Ovary (tissue), 9 donors: ENCODE measurements around the gene SACM1L. TPM values are rescaled to one million over a fixed set of nuclear protein-coding genes. Genes with fewer than 3 reads are reported as not detected.

Source experiments
- DNase-seq, 5 donors: peaks; one replicate each; pipeline ENCODE4 v3.0.0-alpha.2; 2019 to 2020
- H3K27ac ChIP-seq, 2 donors: fragments of 200-600 bp; one replicate each; pipeline versions ENCODE4 v1.5.1 to v1.8.0; 2019 to 2022
- H3K27me3 ChIP-seq: fragments of 200-600 bp; one replicate; pipeline ENCODE4 v1.8.0; 2022
- H3K36me3 ChIP-seq: fragments of 200-600 bp; sonication (generic); one replicate; pipeline ENCODE4 v1.5.1; 2019
- H3K4me1 ChIP-seq: one replicate; pipeline ENCODE4 v1.8.1; 2013; ENCODE audit warnings: mild to moderate bottlenecking, moderate library complexity; ENCODE audit not compliant: insufficient read depth
- H3K4me3 ChIP-seq: fragments of 200-600 bp; sonication (generic); one replicate; pipeline ENCODE4 v1.5.1; 2017
- H3K9me3 ChIP-seq, 2 donors: fragments of 200-600 bp in 1 of 2; sonication (generic) in 1 of 2; one replicate each; pipeline versions ENCODE4 v1.5.1 to v1.8.1; 2013 to 2019; ENCODE audit warnings: mild to moderate bottlenecking in 1 of 2, moderate library complexity in 1 of 2
- CTCF ChIP-seq, 3 donors: fragments of 450-650 bp in 2 of 3; fragments of 200-600 bp in 1 of 3; IDR thresholded peaks; one replicate each; pipeline versions ENCODE4 v1.5.1 to v1.8.0; 2016 to 2022; ENCODE audit warnings: antibody characterized with exemption in 3 of 3, mild to moderate bottlenecking in 1 of 3
- EP300 ChIP-seq: sonication (generic); formaldehyde crosslinking; IDR thresholded peaks from one replicate; pipeline ENCODE4 v1.6.1; 2017; ENCODE audit warnings: antibody characterized with exemption
- POLR2A ChIP-seq: fragments of 450-650 bp; IDR thresholded peaks from one replicate; pipeline ENCODE4 v1.6.1; 2017; ENCODE audit warnings: antibody characterized with exemption, mild to moderate bottlenecking, moderate library complexity
- WGBS, 3 donors: extraction: QIAGEN DNeasy Blood & Tissue Kit in 1 of 3; methylation state at CpG; one replicate each; pipeline versions ENCODE4 v1.1.5 to v1.1.7; 2013 to 2017; 5-methylcytosine and 5-hydroxymethylcytosine counted together
- intact Hi-C, 4 donors: fragments of 100-400 bp; cut with DNase I; formaldehyde crosslinking; loops; one replicate each; pipeline versions ENCODE4 v1.11.0 to v1.15.1; 2022 to 2023
- polyA plus RNA-seq, 2 donors: library from polyadenylated mRNA; stranded (reverse); fragments of 200-250 nt in 1 of 2; fragments of 350-450 nt in 1 of 2; fragmentation: Illumina TruSeq in 1 of 2; extraction: RNeasy Lipid Tissue Mini Kit (QIAGEN cat#74804) in 1 of 2; gene quantifications; one replicate each; pipeline ENCODE4 v1.2.3, GENCODE V29; 2013 to 2014
- total RNA-seq, 7 donors: library from RNA; depleted of rRNA in 2 of 7; stranded (reverse); fragments of >200 nt in 2 of 7; fragmentation: NEBNext Ultra II Directional in 3 of 7; extraction: Animal tissue kit (Norgen Biotek cat#: 25700) in 3 of 7; gene quantifications; one replicate each; pipeline versions ENCODE4 v1.1.0 to v1.2.4, GENCODE V29; 2016 to 2023
- donor health status: DM: no; HTN: no; CAD: no; lungs with moderate emphysema.
- donor health status: DM: no; HTN: no; CAD: no.
- donor health status: Bipolar disorder and iron deficiency.
- donor health status: DM: yes; HTN: yes; CAD: no.
- donor health status: DM: no; HTN: no; CAD: no.
- donor health status: DM: yes; HTN: yes; CAD: no.

Gene SACM1L
- total and polyA plus RNA-seq, 9 donors, result 19.0 to 47.3 (median 32.1) TPM

GRCh38 chr3:45711931-45712330, 22.7 kb downstream of the SACM1L start:
- Histone ChIP-seq H3K27me3 (no peaks in the 10 kb centered on the region), H3K4me1 (no peaks in the 10 kb centered on the region), H3K9me3 (no peaks in the 10 kb centered on the region), H3K4me3 (no peak overlapping the region), H3K36me3 (no peaks in the 10 kb centered on the region), H3K27ac (no peak overlapping the region)
- no peak for DNase-seq
- TF ChIP-seq CTCF (IDR thresholded peaks at IDR 0.05) (no peak), POLR2A (no peak)
- WGBS, 3 donors, result 83 to 93% (median 92%) methylated on average over 4 of the region's 4 CpGs
- intact Hi-C loops, result no loop called here

GRCh38 chr3:45712434-45713110, 23.4 kb downstream of the SACM1L start:
- DNase-seq, result no peak
- no peak overlapping the region for H3K4me3 ChIP-seq
- no peaks in the 10 kb centered on the region for H3K36me3 ChIP-seq
- no peak for TF ChIP-seq POLR2A
- no peak for TF ChIP-seq EP300
- no peak for TF ChIP-seq CTCF (IDR thresholded peaks at IDR 0.05)
- H3K27ac ChIP-seq, result no peak overlapping the region
- WGBS, 3 donors, result 94 to 95% (median 95%) methylated on average over 7 of the region's 7 CpGs
- intact Hi-C loops, result no loop called here
- H3K9me3 ChIP-seq, result no peaks in the 10 kb centered on the region
- no peaks in the 10 kb centered on the region for H3K27me3 ChIP-seq
- no peaks in the 10 kb centered on the region for H3K4me1 ChIP-seq

GRCh38 chr3:45715945-45716344, 26.7 kb downstream of the SACM1L start:
- TF ChIP-seq POLR2A, result no peak
- TF ChIP-seq EP300, result no peak
- no peak for TF ChIP-seq CTCF (IDR thresholded peaks at IDR 0.05)
- no peaks in the 10 kb centered on the region for H3K36me3 ChIP-seq
- intact Hi-C loops, result no loop called here
- H3K4me3 ChIP-seq, result no peak overlapping the region
- DNase-seq, result no peak
- no peaks in the 10 kb centered on the region for H3K27me3 ChIP-seq
- no peaks in the 10 kb centered on the region for H3K4me1 ChIP-seq
- no peaks in the 10 kb centered on the region for H3K9me3 ChIP-seq
- 80 to 100% (median 99%) methylated on average over 2 of the region's 2 CpGs for WGBS, 3 donors
- H3K27ac ChIP-seq, result no peak overlapping the region

- WGBS, 3 donors, result 93 to 96% (median 93%) methylated on average over 3 of the region's 3 CpGs
- DNase-seq, result no peak
- Histone ChIP-seq H3K9me3 (no peaks in the 10 kb centered on the region), H3K4me3 (no peak overlapping the region), H3K36me3 (no peaks in the 10 kb centered on the region), H3K27me3 (no peaks in the 10 kb centered on the region), H3K4me1 (no peaks in the 10 kb centered on the region), H3K27ac (no peak overlapping the region)
- TF ChIP-seq CTCF (IDR thresholded peaks at IDR 0.05) (no peak), EP300 (no peak), POLR2A (no peak)
- intact Hi-C loops, result no loop called here
These were observed 27.7 kb downstream of the SACM1L start for GRCh38 chr3:45716790-45717336.
